Smooth muscle cell (in vitro differentiated cells): Measurements from ENCODE around the gene GGTA1. TPM values are rescaled to one million over a fixed set of nuclear protein-coding genes. Genes with fewer than 3 reads are reported as not detected.

Experiments
- DNase-seq: peaks from one replicate; lab custom pipeline; 2025; ENCODE audit not compliant: unreplicated experiment; lab: John Stamatoyannopoulos, UW
- H2AFZ ChIP-seq: fragments of 200-600 bp; sonication (generic); 2 replicates; pipeline ENCODE4 v1.6.0; 2016; ENCODE audit warnings: antibody characterized with exemption, low read depth, mild to moderate bottlenecking
- H3F3A ChIP-seq: fragments of 200-600 bp; sonication (generic); 2 replicates; pipeline ENCODE4 v1.6.0; 2017; ENCODE audit warnings: antibody characterized with exemption, low read depth
- H3K27ac ChIP-seq: fragments of 200-600 bp; sonication (generic); 2 replicates; pipeline ENCODE4 v1.5.1; 2016; ENCODE audit warnings: low read depth, mild to moderate bottlenecking
- H3K27me3 ChIP-seq: fragments of 200-600 bp; sonication (generic); 2 replicates; pipeline ENCODE4 v1.6.1; 2016; ENCODE audit warnings: low read depth, mild to moderate bottlenecking
- H3K36me3 ChIP-seq: fragments of 200-600 bp; sonication (generic); 2 replicates; pipeline ENCODE4 v1.5.1; 2016; ENCODE audit warnings: low read depth
- H3K4me1 ChIP-seq: fragments of 200-600 bp; sonication (generic); 2 replicates; pipeline ENCODE4 v1.5.1; 2016; ENCODE audit warnings: low read depth
- H3K4me2 ChIP-seq: fragments of 200-600 bp; sonication (generic); 2 replicates; pipeline ENCODE4 v1.6.0; 2016; ENCODE audit warnings: mild to moderate bottlenecking
- H3K4me3 ChIP-seq: fragments of 200-600 bp; sonication (generic); 2 replicates; pipeline ENCODE4 v1.5.1; 2016; ENCODE audit warnings: mild to moderate bottlenecking
- H3K79me2 ChIP-seq: fragments of 200-600 bp; sonication (generic); 2 replicates; pipeline ENCODE4 v1.6.0; 2016; ENCODE audit warnings: low read depth, mild to moderate bottlenecking
- H3K9ac ChIP-seq: fragments of 200-600 bp; sonication (generic); 2 replicates; pipeline ENCODE4 v1.6.0; 2016; ENCODE audit warnings: low read depth
- H3K9me3 ChIP-seq: fragments of 200-600 bp; sonication (generic); replicated peaks from 2 replicates; pipeline ENCODE4 v1.5.1; 2016; ENCODE audit warnings: low read depth
- H4K20me1 ChIP-seq: fragments of 200-600 bp; sonication (generic); 2 replicates; pipeline ENCODE4 v1.6.0; 2016; ENCODE audit warnings: low read depth
- WGBS: methylation state at CpG from one replicate; pipeline ENCODE4 v1.1.7; 2016; ENCODE audit warnings: low lambda C conversion rate; 5-methylcytosine and 5-hydroxymethylcytosine counted together
- polyA plus RNA-seq: library from polyadenylated mRNA; unstranded; fragments of >200 nt; fragmentation: Nextera tagmentation; extraction: Ambion mirVana; gene quantifications from 2 replicates; pipeline ENCODE4 v1.2.1, GENCODE V29; 2016
- total RNA-seq: library from RNA; depleted of rRNA; stranded (reverse); fragments of >200 nt; gene quantifications from 2 replicates; pipeline ENCODE4 v1.2.3, GENCODE V29; 2014
- TF ChIP-seq, protein P1 (sequence below): fragments of 200-600 bp; sonication (generic); IDR thresholded peaks from 2 replicates; pipeline ENCODE4 v1.5.1; 2017; ENCODE audit warnings: borderline replicate concordance, mild to moderate bottlenecking, antibody characterized with exemption; ENCODE audit not compliant: insufficient read depth, poor library complexity, severe bottlenecking

Gene GGTA1
- total and polyA plus RNA-seq, 2 experiments from 2014 or later = 0.22 to 0.38 TPM

GRCh38 chr9:121455527-121456239, 44.0 kb downstream of the GGTA1 start:
- no peaks in the 10 kb centered on the region for H4K20me1 ChIP-seq
- 74% methylated on average over 8 of the region's 8 CpGs for WGBS
- H3K36me3 ChIP-seq = no peaks in the 10 kb centered on the region
- no peaks in the 10 kb centered on the region for H3K4me1 ChIP-seq
- no peaks in the 10 kb centered on the region for H3F3A ChIP-seq
- H3K4me2 ChIP-seq = no peak overlapping the region
- H3K27me3 ChIP-seq = peaks cover 6% of the 10 kb centered on the region
- TF ChIP-seq, protein P1, sequence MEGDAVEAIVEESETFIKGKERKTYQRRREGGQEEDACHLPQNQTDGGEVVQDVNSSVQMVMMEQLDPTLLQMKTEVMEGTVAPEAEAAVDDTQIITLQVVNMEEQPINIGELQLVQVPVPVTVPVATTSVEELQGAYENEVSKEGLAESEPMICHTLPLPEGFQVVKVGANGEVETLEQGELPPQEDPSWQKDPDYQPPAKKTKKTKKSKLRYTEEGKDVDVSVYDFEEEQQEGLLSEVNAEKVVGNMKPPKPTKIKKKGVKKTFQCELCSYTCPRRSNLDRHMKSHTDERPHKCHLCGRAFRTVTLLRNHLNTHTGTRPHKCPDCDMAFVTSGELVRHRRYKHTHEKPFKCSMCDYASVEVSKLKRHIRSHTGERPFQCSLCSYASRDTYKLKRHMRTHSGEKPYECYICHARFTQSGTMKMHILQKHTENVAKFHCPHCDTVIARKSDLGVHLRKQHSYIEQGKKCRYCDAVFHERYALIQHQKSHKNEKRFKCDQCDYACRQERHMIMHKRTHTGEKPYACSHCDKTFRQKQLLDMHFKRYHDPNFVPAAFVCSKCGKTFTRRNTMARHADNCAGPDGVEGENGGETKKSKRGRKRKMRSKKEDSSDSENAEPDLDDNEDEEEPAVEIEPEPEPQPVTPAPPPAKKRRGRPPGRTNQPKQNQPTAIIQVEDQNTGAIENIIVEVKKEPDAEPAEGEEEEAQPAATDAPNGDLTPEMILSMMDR = no peak
- H3K27ac ChIP-seq = no peak overlapping the region
- H3K4me3 ChIP-seq = no peak overlapping the region
- H3K79me2 ChIP-seq = no peaks in the 10 kb centered on the region
- DNase-seq = no peak
- H3K9me3 ChIP-seq = no peaks in the 10 kb centered on the region
- H3K9ac ChIP-seq = no peak overlapping the region
- H2AFZ ChIP-seq = no peak overlapping the region

GRCh38 chr9:121454972-121455371, 44.7 kb downstream of the GGTA1 start:
- no peaks in the 10 kb centered on the region for H4K20me1 ChIP-seq
- H3K4me3 ChIP-seq = no peak overlapping the region
- H3K27ac ChIP-seq = no peak overlapping the region
- DNase-seq = no peak
- no peaks in the 10 kb centered on the region for H3F3A ChIP-seq
- H3K79me2 ChIP-seq = no peaks in the 10 kb centered on the region
- TF ChIP-seq, protein P1 = no peak
- no peak overlapping the region for H2AFZ ChIP-seq
- 77% methylated on average over 3 of the region's 3 CpGs for WGBS
- no peaks in the 10 kb centered on the region for H3K9me3 ChIP-seq
- no peak overlapping the region for H3K4me2 ChIP-seq
- no peaks in the 10 kb centered on the region for H3K36me3 ChIP-seq
- no peak overlapping the region for H3K9ac ChIP-seq
- H3K4me1 ChIP-seq = peaks cover 6% of the 10 kb centered on the region
- peaks cover 6% of the 10 kb centered on the region for H3K27me3 ChIP-seq

DNA sequence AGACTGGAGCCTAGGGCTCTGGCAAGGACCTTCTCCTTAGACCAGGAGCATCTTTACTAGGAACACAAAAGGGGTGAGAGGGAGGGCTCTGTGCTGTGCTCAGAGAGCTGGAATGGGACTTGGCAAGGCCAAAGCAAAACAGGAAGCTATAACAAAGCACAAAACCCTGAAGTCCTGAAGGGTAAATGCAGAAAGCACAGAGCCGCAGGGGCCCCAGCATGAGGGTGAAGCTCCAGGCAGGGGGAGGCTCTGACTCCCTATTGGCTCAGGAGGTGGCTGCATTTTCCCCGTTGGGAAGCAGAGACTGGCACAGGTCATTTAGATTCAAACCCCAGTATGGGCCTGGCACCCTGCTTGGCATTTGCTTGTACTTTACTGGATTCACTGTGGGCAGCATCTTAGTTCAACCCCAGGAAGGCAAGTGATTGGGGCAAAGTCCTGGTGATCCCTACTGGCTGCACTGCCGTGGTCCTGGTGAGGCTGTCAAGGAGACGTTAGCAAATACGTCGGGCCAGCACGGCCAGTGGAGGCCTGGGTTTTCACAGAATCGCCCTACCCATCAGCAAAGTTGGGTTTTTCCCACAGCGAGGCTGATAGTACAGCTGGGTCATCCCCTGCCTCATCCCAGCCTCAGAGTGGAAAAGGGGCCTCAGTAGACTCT, 46.3 kb downstream of the GGTA1 start:
- WGBS = 86% methylated on average over 9 of the region's 9 CpGs
- peaks cover 6% of the 10 kb centered on the region for H3K27me3 ChIP-seq
- H3K79me2 ChIP-seq = no peaks in the 10 kb centered on the region
- H3K36me3 ChIP-seq = no peaks in the 10 kb centered on the region
- TF ChIP-seq, protein P1 = no peak
- no peak overlapping the region for H3K27ac ChIP-seq
- H2AFZ ChIP-seq = no peak overlapping the region
- H3K9ac ChIP-seq = no peak overlapping the region
- H3K4me2 ChIP-seq = no peak overlapping the region
- H4K20me1 ChIP-seq = no peaks in the 10 kb centered on the region
- no peaks in the 10 kb centered on the region for H3F3A ChIP-seq
- H3K9me3 ChIP-seq = no peaks in the 10 kb centered on the region
- no peak for DNase-seq
- no peak overlapping the region for H3K4me3 ChIP-seq
- peaks cover 9% of the 10 kb centered on the region for H3K4me1 ChIP-seq
